GM13976 (cell line): ENCODE results near the gene NUBP2.

ENCODE experiments used
- DNase-seq: peaks from one replicate; pipeline ENCODE4 v3.0.0; 2012; ENCODE audit warnings: low spot score
- CTCF ChIP-seq: IDR thresholded peaks from 2 replicates; pipeline ENCODE4 v1.5.1; 2012; ENCODE audit warnings: borderline replicate concordance, mild to moderate bottlenecking; ENCODE audit not compliant: insufficient read depth; ENCODE audit errors: extremely low read depth, missing control alignments, control extremely low read depth
- in situ Hi-C: fragments of 300-500 bp; cut with MboI; formaldehyde crosslinking; loops from one replicate; pipeline ENCODE4 v1.12.0; 2022; ENCODE audit warnings: low sequenced_read_pairs, mixed read lengths, inconsistent platforms; ENCODE audit not compliant: unreplicated experiment

NUBP2 gene

GRCh38 chr16:1759511-1759910, 23.2 kb upstream of the NUBP2 start:
- in situ Hi-C loops = no loop called here
- DNase-seq = no peak
- TF ChIP-seq CTCF = no peak

- no peak for DNase-seq
- TF ChIP-seq CTCF = no peak
- in situ Hi-C loops = no loop called here
These were observed 21.8 kb upstream of the NUBP2 start for GRCh38 chr16:1760911-1761310.

GRCh38 chr16:1761751-1762150, 21.0 kb upstream of the NUBP2 start:
- in situ Hi-C loops = no loop called here
- DNase-seq = no peak
- no peak for TF ChIP-seq CTCF

- DNase-seq = no peak
These were observed 20.4 kb upstream of the NUBP2 start for GRCh38 chr16:1762196-1762878.

GRCh38 chr16:1762879-1763520, 19.8 kb upstream of the NUBP2 start:
- DNase-seq = no peak
- in situ Hi-C loops = no loop called here
- TF ChIP-seq CTCF = no peak

More at GRCh38 chr16:1762196-1762878, 20.4 kb upstream of the NUBP2 start:
- no peak for TF ChIP-seq CTCF
- in situ Hi-C loops = no loop called here

- no peak for TF ChIP-seq CTCF
- in situ Hi-C loops = no loop called here
- no peak for DNase-seq
These were observed 18.9 kb upstream of the NUBP2 start for GRCh38 chr16:1763521-1764511.
